Astrocyte of the spinal cord (primary cell): ENCODE results near the gene TTC39C.
A peak's percentile ranks its signal among the peaks of the same experiment; 100 is the strongest.

Experiments used
- DNase-seq: peaks from one replicate; pipeline ENCODE4 v3.0.0; 2011; ENCODE audit warnings: low read depth, low spot score
- H3K4me3 ChIP-seq: 2 replicates; pipeline ENCODE4 v1.5.1; 2011; ENCODE audit warnings: low read depth, mild to moderate bottlenecking, low read length, moderate library complexity
- in situ Hi-C: cut with HindIII; loops from 2 replicates; pipeline ENCODE4 v1.10.0; 2017; ENCODE audit warnings: low sequenced_read_pairs
- TF ChIP-seq, protein P1 (sequence below): IDR thresholded peaks from 2 replicates; pipeline ENCODE4 v1.5.1; 2012; ENCODE audit warnings: low read depth, mild to moderate bottlenecking, low read length, inconsistent platforms

TTC39C gene

DNA sequence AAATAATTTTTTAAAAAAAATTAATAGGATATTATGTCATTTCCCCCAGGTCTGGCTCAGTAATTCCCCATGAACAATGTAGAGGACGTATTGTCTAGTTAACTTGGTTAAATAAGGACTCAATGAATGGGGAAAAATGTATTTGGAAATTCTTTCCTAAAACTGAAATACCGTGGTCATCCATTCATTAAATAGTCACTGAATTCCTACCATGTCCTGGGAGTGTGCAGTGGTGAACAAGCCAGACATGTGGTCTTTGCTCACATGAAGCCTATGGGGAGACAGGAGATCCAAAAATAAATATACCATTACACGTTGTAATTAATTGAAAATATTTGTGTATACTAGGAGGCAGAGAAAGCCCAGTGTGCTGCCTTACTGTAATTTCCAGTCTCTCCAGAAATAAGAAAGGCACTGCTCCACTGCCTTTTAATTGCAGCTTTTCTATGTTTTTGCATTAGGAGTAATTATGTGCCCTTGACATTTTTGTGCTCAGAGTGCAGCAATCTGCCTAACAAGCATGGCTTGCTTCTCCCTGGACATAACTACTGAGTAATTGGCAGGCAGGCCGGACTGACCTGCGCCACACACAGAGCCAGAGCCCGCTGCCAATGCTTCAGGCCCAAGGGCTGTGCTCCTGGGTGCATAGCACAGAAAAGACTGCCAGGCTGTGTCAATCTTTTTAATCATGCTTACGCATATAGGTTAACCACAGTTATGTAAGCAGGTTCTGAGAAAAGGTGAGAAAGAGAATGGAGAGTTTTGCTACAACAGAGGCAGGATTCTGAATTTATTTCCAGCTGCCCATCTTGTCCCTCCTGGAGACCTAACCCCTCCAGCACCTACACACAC lies 22.2 kb upstream of the TTC39C start:
- peak; percentile 56 for DNase-seq

DNA sequence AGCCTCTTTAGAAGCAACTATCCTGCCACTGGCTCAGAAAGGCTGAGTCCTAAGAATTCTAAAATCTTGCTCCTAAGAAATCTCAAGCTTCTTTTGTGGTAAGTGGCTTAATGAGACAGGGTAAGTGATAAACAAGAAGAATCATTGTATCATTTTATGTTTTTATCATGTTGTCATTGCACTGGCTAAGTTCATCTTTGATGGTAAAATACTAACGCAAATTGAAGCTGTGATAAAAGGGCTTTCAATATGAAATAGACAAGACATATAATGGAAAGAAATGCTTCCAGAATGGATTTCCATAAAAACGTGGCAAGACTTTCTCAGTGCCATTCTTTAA lies 21.6 kb upstream of the TTC39C start:
- no peak for DNase-seq
- H3K4me3 ChIP-seq: no peak overlapping the region
- in situ Hi-C loops: no loop called here
- TF ChIP-seq, protein P1, sequence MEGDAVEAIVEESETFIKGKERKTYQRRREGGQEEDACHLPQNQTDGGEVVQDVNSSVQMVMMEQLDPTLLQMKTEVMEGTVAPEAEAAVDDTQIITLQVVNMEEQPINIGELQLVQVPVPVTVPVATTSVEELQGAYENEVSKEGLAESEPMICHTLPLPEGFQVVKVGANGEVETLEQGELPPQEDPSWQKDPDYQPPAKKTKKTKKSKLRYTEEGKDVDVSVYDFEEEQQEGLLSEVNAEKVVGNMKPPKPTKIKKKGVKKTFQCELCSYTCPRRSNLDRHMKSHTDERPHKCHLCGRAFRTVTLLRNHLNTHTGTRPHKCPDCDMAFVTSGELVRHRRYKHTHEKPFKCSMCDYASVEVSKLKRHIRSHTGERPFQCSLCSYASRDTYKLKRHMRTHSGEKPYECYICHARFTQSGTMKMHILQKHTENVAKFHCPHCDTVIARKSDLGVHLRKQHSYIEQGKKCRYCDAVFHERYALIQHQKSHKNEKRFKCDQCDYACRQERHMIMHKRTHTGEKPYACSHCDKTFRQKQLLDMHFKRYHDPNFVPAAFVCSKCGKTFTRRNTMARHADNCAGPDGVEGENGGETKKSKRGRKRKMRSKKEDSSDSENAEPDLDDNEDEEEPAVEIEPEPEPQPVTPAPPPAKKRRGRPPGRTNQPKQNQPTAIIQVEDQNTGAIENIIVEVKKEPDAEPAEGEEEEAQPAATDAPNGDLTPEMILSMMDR: no peak

More for the DNA sequence above, 22.2 kb upstream of the TTC39C start:
- H3K4me3 ChIP-seq: no peak overlapping the region
- in situ Hi-C loops: no loop called here
- TF ChIP-seq, protein P1: no peak

DNA sequence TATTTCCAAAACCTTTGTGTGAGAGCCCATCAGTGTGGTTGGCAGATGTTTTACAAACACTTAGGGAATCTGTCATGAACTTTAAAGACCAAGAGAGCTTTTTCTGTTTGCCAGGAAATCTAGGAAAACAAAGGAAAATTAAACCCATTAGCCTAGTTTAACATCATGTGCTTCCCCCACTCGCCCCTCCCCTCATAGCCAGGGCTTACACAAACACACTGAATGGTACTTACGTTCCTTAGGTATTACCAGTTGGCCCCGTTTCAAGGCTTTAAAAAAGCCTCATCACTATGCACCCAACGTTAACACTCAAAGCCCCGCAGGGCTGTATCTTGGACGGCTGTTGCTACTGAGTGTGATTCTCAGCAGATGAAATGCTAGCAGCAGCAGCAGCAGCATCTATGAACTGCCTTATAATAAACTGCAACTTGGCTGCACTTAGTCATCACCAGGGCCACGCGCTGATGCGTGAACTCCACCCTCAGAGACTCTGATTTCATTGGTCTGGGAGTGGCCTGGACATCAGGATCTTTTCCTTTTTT lies 20.1 kb upstream of the TTC39C start:
- in situ Hi-C loops: no loop called here
- no peak overlapping the region for H3K4me3 ChIP-seq
- DNase-seq: peak; percentile 91
- TF ChIP-seq, protein P1: no peak

DNA sequence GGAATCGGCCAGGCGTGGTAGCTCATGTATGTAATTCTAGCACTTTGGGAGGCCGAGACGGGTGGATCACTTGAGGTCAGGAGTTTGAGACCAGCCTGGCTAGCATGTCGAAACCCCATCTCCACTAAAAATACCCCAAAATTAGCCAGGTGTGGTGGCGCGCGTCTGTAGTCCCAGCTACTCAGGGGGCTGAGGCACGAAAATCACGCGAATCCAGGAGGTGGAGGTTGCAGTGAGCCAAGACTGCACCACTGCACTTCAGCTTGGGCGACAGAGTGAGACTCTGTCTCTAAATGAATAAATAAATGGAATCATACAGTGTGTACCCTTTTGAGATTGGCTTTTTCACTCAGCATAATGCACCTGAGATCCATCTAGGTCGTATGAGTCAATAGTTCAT lies 19.4 kb upstream of the TTC39C start:
- no peak for DNase-seq
- no peak overlapping the region for H3K4me3 ChIP-seq
- TF ChIP-seq, protein P1: no peak
- in situ Hi-C loops: no loop called here

DNA sequence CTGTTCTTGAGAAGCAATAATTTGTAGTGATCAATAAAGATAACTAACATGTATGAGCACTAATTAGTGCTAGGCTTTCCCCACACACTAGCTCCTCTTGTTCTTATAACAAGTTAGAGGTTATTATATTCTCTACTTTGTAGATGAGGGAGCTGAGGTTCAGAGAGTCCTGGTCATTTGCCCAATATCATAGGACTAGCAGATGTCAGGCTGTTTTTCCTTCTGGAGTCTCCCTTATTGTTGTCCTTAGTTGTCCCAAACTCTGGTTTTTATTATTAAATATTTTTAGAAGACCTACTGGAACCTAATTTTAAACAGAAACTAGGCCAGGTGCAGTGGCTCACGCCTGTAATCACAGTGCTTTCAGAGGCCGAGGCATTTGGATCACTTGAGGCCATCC lies 16.5 kb upstream of the TTC39C start:
- no peak overlapping the region for H3K4me3 ChIP-seq
- TF ChIP-seq, protein P1: no peak
- DNase-seq: no peak
- in situ Hi-C loops: no loop called here

DNA sequence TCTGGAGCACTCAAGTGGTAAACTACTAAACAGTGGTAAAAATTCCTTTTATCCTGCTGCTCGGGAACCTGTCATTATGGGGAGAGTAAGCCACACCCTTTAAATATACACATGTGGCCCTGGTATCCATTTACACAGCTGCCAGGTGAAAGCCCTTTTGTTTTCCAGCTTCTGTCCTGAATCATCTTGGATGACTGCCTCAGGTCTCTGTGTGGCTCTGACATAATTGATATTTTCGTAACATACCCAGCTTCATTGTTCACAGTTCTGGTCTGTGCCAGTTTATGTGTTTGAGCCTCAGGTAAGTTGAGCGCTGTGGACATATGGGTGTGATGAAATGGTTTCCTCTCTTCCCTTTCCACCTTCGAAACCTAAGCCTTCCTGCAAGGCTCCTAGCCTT lies 15.7 kb upstream of the TTC39C start:
- TF ChIP-seq, protein P1: no peak
- no peak overlapping the region for H3K4me3 ChIP-seq
- no peak for DNase-seq
- in situ Hi-C loops: no loop called here
